Loucy (cell line): ENCODE results near the gene FHAD1.

ENCODE experiments used
- H2AFZ ChIP-seq: fragments of 200-600 bp; sonication (generic); 2 replicates; pipeline ENCODE4 v1.6.0; 2016; ENCODE audit warnings: antibody characterized with exemption, mild to moderate bottlenecking, low read length, moderate library complexity
- H3F3A ChIP-seq: fragments of 200-600 bp; 2 replicates; pipeline ENCODE4 v1.6.0; 2016; ENCODE audit warnings: antibody characterized with exemption, low read depth, mild to moderate bottlenecking
- H3K27me3 ChIP-seq: fragments of 200-600 bp; sonication (generic); 2 replicates; pipeline ENCODE4 v1.6.1; 2014; ENCODE audit warnings: low read length, mild to moderate bottlenecking; ENCODE audit not compliant: insufficient read depth, poor library complexity, severe bottlenecking
- H3K36me3 ChIP-seq: fragments of 200-600 bp; sonication (generic); 2 replicates; pipeline ENCODE4 v1.6.1; 2016; ENCODE audit warnings: low read length; ENCODE audit not compliant: insufficient read depth
- H3K4me1 ChIP-seq: fragments of 200-600 bp; sonication (generic); 2 replicates; pipeline ENCODE4 v1.5.1; 2014; ENCODE audit warnings: low read length, mild to moderate bottlenecking; ENCODE audit not compliant: insufficient read depth, poor library complexity, severe bottlenecking
- H3K4me2 ChIP-seq: fragments of 200-600 bp; sonication (generic); 2 replicates; pipeline ENCODE4 v1.6.0; 2014; ENCODE audit warnings: antibody characterized with exemption, low read length, low read depth, mild to moderate bottlenecking; ENCODE audit not compliant: poor library complexity, severe bottlenecking
- H3K4me3 ChIP-seq: fragments of 200-600 bp; sonication (generic); 2 replicates; pipeline ENCODE4 v1.5.1; 2014; ENCODE audit warnings: low read length, mild to moderate bottlenecking, mixed read lengths; ENCODE audit not compliant: poor library complexity, severe bottlenecking
- H3K79me2 ChIP-seq: fragments of 200-600 bp; sonication (generic); 2 replicates; pipeline ENCODE4 v1.6.1; 2014; ENCODE audit warnings: low read length; ENCODE audit not compliant: insufficient read depth
- H3K9ac ChIP-seq: fragments of 200-600 bp; sonication (generic); 2 replicates; pipeline ENCODE4 v1.6.0; 2014; ENCODE audit warnings: mild to moderate bottlenecking, low read depth, low read length, moderate library complexity; ENCODE audit not compliant: poor library complexity, severe bottlenecking
- H3K9me2 ChIP-seq: fragments of 200-600 bp; sonication (generic); replicated peaks from 2 replicates; pipeline ENCODE4 v1.6.1; 2016; ENCODE audit warnings: low read depth, low read length, mixed read lengths
- H3K9me3 ChIP-seq: fragments of 200-600 bp; sonication (generic); 2 replicates; pipeline ENCODE4 v1.6.1; 2014; ENCODE audit warnings: mild to moderate bottlenecking, antibody characterized with exemption, low read length, low read depth; ENCODE audit not compliant: insufficient read depth
- H4K20me1 ChIP-seq: fragments of 200-600 bp; sonication (generic); 2 replicates; pipeline ENCODE4 v1.6.0; 2014; ENCODE audit warnings: antibody characterized with exemption, low read length, mild to moderate bottlenecking; ENCODE audit not compliant: insufficient read depth, poor library complexity, severe bottlenecking
- EZH2phosphoT487 ChIP-seq: fragments of 200-600 bp; IDR thresholded peaks from 2 replicates; pipeline ENCODE4 v1.6.1; 2018; ENCODE audit warnings: antibody characterized with exemption, mild to moderate bottlenecking, moderate library complexity, borderline replicate concordance
- TF ChIP-seq, protein P1 (sequence below): fragments of 200-600 bp; sonication (generic); conservative IDR thresholded peaks from 2 replicates; pipeline ENCODE4 v1.5.1; 2014; ENCODE audit warnings: mild to moderate bottlenecking, antibody characterized with exemption, low read length

FHAD1 gene

DNA sequence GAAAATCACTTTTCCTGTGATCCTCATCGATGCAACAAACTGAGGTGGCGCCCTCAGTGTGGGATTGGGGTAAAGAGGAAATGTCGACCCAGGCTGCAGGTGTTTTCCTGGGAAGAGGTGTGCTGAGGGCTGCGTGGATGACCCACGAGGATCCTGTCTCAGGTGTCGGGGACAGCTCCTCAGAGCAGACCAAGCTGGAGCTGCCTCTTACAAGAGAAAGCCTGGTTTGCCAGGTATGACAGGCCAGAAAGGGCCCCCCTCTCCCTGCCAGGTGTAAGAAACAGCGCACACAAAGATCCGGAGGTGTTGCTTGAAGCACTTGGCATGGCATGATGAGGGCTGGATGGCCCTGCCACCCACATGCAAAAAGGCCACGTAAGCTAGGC lies 12.6 kb downstream of the FHAD1 start:
- Histone ChIP-seq H3K36me3 (no peaks in the 10 kb centered on the region), H3K4me1 (no peaks in the 10 kb centered on the region), H3K4me2 (no peak overlapping the region), H3K4me3 (no peak overlapping the region), H3K79me2 (no peaks in the 10 kb centered on the region), H4K20me1 (no peaks in the 10 kb centered on the region), H3K27me3 (no peaks in the 10 kb centered on the region), H3K9me3 (no peaks in the 10 kb centered on the region), H3K9me2 (no peaks in the 10 kb centered on the region), H2AFZ (no peak overlapping the region), H3K9ac (no peak overlapping the region), H3F3A (no peaks in the 10 kb centered on the region)
- TF ChIP-seq, protein P1, sequence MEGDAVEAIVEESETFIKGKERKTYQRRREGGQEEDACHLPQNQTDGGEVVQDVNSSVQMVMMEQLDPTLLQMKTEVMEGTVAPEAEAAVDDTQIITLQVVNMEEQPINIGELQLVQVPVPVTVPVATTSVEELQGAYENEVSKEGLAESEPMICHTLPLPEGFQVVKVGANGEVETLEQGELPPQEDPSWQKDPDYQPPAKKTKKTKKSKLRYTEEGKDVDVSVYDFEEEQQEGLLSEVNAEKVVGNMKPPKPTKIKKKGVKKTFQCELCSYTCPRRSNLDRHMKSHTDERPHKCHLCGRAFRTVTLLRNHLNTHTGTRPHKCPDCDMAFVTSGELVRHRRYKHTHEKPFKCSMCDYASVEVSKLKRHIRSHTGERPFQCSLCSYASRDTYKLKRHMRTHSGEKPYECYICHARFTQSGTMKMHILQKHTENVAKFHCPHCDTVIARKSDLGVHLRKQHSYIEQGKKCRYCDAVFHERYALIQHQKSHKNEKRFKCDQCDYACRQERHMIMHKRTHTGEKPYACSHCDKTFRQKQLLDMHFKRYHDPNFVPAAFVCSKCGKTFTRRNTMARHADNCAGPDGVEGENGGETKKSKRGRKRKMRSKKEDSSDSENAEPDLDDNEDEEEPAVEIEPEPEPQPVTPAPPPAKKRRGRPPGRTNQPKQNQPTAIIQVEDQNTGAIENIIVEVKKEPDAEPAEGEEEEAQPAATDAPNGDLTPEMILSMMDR, result no peak
- no peak for TF ChIP-seq EZH2phosphoT487

DNA sequence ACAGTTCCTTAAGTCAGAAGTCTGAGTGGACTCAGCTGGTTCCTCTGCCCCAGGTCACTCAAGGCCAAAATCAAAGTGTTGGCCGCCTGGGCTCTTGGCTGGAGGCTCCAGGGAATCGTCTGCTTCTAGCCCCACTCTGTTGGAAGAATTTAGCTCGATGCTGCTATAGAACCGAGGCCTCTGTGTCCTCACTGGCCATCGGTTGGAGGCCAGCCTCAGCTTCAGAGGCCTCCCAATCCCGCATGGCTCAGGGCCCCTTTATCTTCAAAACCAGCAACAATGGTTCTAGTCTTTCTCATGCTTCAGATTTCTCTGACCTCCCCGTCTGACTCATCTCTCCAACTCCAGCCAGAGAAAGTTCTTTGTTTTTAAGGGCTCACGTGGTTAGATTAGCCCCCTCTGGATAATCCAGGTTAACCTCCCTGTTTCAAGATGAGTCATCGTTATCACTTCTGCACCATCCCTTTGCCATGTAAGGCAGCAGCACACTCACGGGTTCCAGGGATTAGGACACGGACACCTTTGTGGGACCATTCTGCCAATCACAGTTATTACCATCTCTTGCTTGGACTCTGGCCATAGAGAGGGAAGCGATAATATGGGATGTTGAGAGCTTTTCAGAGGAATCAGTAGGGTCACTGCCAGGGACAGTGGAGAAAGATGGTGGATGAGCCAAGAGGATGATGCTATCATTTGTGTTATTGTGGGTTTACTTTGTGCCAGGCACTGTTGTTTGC lies 13.6 kb downstream of the FHAD1 start:
- Histone ChIP-seq H3F3A (no peaks in the 10 kb centered on the region), H3K79me2 (no peaks in the 10 kb centered on the region), H3K27me3 (no peaks in the 10 kb centered on the region), H3K4me2 (no peak overlapping the region), H2AFZ (no peak overlapping the region), H3K9me3 (no peaks in the 10 kb centered on the region), H4K20me1 (no peaks in the 10 kb centered on the region), H3K4me1 (no peaks in the 10 kb centered on the region), H3K9me2 (no peaks in the 10 kb centered on the region), H3K4me3 (no peak overlapping the region), H3K9ac (no peak overlapping the region), H3K36me3 (no peaks in the 10 kb centered on the region)
- TF ChIP-seq, protein P1, result no peak
- TF ChIP-seq EZH2phosphoT487, result no peak

DNA sequence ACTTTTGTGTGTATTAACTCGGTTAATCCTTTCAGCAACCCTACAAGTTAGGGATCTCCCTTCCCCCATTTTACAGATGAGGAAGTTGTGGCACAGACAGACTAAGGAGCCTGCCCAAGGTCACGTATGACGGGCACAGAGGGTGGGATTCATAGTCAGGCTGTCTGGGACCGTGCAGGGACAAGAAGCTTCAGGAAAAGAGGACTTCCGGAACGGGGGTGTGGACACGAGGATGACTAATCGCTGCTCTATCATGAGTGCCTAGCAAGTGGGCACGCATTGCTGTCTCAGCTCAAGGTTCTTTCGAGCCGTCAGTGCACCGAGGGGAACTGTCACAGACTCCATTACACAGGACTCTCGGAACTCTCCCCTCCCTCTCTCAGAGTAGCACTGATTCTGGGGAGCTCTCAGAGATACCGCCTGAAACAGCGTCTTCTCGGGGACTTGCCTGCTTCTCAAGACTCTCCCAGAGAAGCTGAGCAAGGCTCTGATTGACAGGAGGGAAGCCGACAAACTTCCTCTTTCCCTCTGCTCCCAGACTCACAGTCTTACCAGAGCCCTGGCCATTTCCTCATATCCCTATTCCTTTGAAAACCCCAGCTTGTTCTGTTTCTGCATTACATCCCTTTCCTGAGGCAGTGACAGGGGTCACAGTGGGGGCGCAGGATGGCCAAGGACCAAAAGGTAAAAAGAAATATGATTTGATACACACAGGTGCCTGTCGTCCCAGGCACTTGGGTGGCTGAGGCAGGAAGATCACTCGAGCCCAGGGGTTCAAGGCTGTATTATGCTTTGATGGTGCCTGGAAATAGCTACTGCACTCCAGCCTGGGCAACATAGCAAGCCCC lies 14.4 kb downstream of the FHAD1 start:
- H3K4me2 ChIP-seq, result no peak overlapping the region
- no peak overlapping the region for H3K9ac ChIP-seq
- H3K4me3 ChIP-seq, result no peak overlapping the region
- H3K9me3 ChIP-seq, result no peaks in the 10 kb centered on the region
- no peak overlapping the region for H2AFZ ChIP-seq
- H3K9me2 ChIP-seq, result no peaks in the 10 kb centered on the region
- no peaks in the 10 kb centered on the region for H4K20me1 ChIP-seq
- H3K27me3 ChIP-seq, result no peaks in the 10 kb centered on the region
- no peaks in the 10 kb centered on the region for H3K36me3 ChIP-seq
- no peak for TF ChIP-seq EZH2phosphoT487
- TF ChIP-seq, protein P1, result no peak
- H3K79me2 ChIP-seq, result no peaks in the 10 kb centered on the region
- H3K4me1 ChIP-seq, result no peaks in the 10 kb centered on the region
- H3F3A ChIP-seq, result no peaks in the 10 kb centered on the region
